ENCODE results near the gene GGCT.
"Not testable (repeated sequence)": the region's sequence is repeated elsewhere in the genome, so short reads cannot be mapped to it uniquely, and the experiment has no call there.

Gene GGCT

DNA sequence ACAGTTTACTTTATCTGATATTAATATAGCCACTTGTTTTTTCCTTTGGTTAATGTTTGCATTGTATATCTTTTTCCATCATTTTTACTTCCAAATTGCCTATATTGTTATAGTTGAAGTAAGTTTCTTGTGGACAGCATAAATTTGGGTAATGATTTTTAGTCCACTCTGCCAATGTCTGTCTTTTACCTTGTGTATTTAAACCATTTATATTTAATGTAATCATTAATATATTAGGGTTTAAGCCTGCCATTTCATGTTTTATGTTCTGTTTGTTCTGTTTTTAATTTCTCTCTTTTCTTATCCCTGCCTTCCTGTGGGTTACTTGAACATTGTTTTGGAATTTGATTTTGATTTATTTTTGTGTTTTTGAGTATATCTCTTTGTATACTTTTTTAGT, 13.2 kb downstream of the GGCT start:
- H3K27ac ChIP-seq (replicated peaks): no peak overlapping the region
- no peak for DNase-seq (ENCODE audit: low read depth in 1 of 2, low spot score in 1 of 2)
- H3K4me3 ChIP-seq (replicated peaks; ENCODE audit: insufficient read depth, low read length): no peak overlapping the region
- no peaks in the 10 kb centered on the region for H3K27me3 ChIP-seq (ENCODE audit: insufficient read depth, poor library complexity, severe bottlenecking)
- TF ChIP-seq GABPA (IDR thresholded peaks at IDR 0.05; ENCODE audit: low read depth): no peak
- no peak for TF ChIP-seq SPI1 (IDR thresholded peaks at IDR 0.05; ENCODE audit: borderline replicate concordance, low read depth)
- TF ChIP-seq, protein P1, sequence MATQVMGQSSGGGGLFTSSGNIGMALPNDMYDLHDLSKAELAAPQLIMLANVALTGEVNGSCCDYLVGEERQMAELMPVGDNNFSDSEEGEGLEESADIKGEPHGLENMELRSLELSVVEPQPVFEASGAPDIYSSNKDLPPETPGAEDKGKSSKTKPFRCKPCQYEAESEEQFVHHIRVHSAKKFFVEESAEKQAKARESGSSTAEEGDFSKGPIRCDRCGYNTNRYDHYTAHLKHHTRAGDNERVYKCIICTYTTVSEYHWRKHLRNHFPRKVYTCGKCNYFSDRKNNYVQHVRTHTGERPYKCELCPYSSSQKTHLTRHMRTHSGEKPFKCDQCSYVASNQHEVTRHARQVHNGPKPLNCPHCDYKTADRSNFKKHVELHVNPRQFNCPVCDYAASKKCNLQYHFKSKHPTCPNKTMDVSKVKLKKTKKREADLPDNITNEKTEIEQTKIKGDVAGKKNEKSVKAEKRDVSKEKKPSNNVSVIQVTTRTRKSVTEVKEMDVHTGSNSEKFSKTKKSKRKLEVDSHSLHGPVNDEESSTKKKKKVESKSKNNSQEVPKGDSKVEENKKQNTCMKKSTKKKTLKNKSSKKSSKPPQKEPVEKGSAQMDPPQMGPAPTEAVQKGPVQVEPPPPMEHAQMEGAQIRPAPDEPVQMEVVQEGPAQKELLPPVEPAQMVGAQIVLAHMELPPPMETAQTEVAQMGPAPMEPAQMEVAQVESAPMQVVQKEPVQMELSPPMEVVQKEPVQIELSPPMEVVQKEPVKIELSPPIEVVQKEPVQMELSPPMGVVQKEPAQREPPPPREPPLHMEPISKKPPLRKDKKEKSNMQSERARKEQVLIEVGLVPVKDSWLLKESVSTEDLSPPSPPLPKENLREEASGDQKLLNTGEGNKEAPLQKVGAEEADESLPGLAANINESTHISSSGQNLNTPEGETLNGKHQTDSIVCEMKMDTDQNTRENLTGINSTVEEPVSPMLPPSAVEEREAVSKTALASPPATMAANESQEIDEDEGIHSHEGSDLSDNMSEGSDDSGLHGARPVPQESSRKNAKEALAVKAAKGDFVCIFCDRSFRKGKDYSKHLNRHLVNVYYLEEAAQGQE (IDR thresholded peaks at IDR 0.05; ENCODE audit: insufficient replicate concordance, low read depth): no peak
- no peak for TF ChIP-seq POLR2AphosphoS5 (IDR thresholded peaks at IDR 0.05; ENCODE audit: low read depth)
- TF ChIP-seq, protein P2, sequence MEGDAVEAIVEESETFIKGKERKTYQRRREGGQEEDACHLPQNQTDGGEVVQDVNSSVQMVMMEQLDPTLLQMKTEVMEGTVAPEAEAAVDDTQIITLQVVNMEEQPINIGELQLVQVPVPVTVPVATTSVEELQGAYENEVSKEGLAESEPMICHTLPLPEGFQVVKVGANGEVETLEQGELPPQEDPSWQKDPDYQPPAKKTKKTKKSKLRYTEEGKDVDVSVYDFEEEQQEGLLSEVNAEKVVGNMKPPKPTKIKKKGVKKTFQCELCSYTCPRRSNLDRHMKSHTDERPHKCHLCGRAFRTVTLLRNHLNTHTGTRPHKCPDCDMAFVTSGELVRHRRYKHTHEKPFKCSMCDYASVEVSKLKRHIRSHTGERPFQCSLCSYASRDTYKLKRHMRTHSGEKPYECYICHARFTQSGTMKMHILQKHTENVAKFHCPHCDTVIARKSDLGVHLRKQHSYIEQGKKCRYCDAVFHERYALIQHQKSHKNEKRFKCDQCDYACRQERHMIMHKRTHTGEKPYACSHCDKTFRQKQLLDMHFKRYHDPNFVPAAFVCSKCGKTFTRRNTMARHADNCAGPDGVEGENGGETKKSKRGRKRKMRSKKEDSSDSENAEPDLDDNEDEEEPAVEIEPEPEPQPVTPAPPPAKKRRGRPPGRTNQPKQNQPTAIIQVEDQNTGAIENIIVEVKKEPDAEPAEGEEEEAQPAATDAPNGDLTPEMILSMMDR (IDR thresholded peaks at IDR 0.05; ENCODE audit: insufficient read depth, low read length): no peak

DNA sequence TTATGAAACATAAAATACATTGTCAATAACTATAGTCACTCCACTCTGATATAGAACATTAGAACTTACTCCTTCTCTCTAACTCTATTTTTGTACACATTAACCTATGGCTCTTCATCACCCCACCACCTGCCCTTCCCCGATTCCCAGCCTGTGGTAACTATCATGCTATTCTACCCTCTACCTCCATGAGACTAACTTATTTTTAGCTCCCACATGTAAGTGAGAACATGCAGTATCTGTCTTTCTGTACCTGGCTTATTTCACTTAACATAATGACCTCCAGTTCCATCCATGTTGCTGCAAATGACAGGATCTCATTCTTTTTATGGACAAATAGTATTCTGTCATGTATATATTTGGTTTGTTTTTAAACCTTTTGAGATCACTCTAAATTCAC, 17.3 kb downstream of the GGCT start:
- Histone ChIP-seq H3K4me3 (replicated peaks; ENCODE audit: insufficient read depth, low read length) (no peak overlapping the region), H3K27me3 (ENCODE audit: insufficient read depth, poor library complexity, severe bottlenecking) (no peaks in the 10 kb centered on the region), H3K27ac (replicated peaks) (no peak overlapping the region)
- TF ChIP-seq, protein P1 (IDR thresholded peaks at IDR 0.05; ENCODE audit: insufficient replicate concordance, low read depth): no peak
- no peak for TF ChIP-seq SPI1 (IDR thresholded peaks at IDR 0.05; ENCODE audit: borderline replicate concordance, low read depth)
- TF ChIP-seq, protein P2 (IDR thresholded peaks at IDR 0.05; ENCODE audit: insufficient read depth, low read length): no peak
- no peak for TF ChIP-seq POLR2AphosphoS5 (IDR thresholded peaks at IDR 0.05; ENCODE audit: low read depth)
- TF ChIP-seq GABPA (IDR thresholded peaks at IDR 0.05; ENCODE audit: low read depth): no peak
- DNase-seq (ENCODE audit: low read depth in 1 of 2, low spot score in 1 of 2): no peak

DNA sequence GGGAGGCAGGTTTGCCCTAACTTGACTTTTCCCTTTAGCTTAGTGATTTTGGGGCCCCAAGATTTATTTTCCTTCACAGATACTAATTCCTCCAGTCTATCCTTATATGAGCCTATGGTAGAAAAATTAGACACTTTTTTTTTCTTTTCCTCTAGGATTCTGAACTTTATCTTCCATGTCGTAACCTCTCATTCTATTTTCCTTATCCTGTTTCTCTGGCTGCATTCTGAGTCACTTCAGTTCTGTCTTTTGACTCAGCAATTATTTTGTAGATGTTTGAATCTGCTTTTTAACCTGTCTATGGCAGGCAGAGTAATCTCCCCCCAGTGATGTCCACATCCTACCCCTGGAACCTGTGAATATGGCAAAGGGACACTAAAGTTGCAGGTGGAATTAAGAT, 19.0 kb downstream of the GGCT start:
- H3K4me3 ChIP-seq (replicated peaks; ENCODE audit: insufficient read depth, low read length): no peak overlapping the region
- no peak for DNase-seq (ENCODE audit: low read depth in 1 of 2, low spot score in 1 of 2)
- TF ChIP-seq POLR2AphosphoS5 (IDR thresholded peaks at IDR 0.05; ENCODE audit: low read depth): no peak
- TF ChIP-seq, protein P1 (IDR thresholded peaks at IDR 0.05; ENCODE audit: insufficient replicate concordance, low read depth): no peak
- no peak for TF ChIP-seq SPI1 (IDR thresholded peaks at IDR 0.05; ENCODE audit: borderline replicate concordance, low read depth)
- TF ChIP-seq, protein P2 (IDR thresholded peaks at IDR 0.05; ENCODE audit: insufficient read depth, low read length): no peak
- TF ChIP-seq GABPA (IDR thresholded peaks at IDR 0.05; ENCODE audit: low read depth): no peak
- no peaks in the 10 kb centered on the region for H3K27me3 ChIP-seq (ENCODE audit: insufficient read depth, poor library complexity, severe bottlenecking)
- no peak overlapping the region for H3K27ac ChIP-seq (replicated peaks)

DNA sequence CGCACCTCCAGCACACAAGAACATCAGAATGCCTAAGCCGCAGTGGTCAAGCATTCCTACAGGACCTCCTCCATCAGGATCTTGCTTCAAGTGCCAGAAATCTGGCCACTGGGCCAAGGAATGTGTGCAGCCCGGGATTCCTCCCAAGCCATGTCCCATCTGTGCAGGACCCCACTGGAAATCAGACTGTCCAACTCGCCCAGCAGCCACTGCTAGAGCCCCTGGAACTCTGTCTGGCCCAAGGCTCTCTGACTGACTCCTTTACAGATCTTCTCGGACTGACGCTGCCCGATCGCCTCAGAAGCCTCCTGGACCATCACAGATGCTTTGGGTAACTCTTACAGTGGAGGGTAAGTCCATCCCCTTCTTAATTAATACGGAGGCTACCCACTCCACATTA, 23.2 kb downstream of the GGCT start:
- not testable (repeated sequence) for H3K27ac ChIP-seq (replicated peaks); H3K27me3 ChIP-seq (ENCODE audit: insufficient read depth, poor library complexity, severe bottlenecking); H3K4me3 ChIP-seq (replicated peaks; ENCODE audit: insufficient read depth, low read length); DNase-seq (ENCODE audit: low read depth in 1 of 2, low spot score in 1 of 2)

Data from HL-60 (cell line).